GM13976 (cell line): ENCODE results near the gene DHODH.
A peak's percentile ranks its signal among the peaks of the same experiment; 100 is the strongest.

Experiments
- DNase-seq: peaks from one replicate; pipeline ENCODE4 v3.0.0; 2012; ENCODE audit warnings: low spot score
- in situ Hi-C: fragments of 300-500 bp; cut with MboI; formaldehyde crosslinking; loops from one replicate; pipeline ENCODE4 v1.12.0; 2022; ENCODE audit warnings: low sequenced_read_pairs, mixed read lengths, inconsistent platforms; ENCODE audit not compliant: unreplicated experiment
- TF ChIP-seq, protein P1 (sequence below): IDR thresholded peaks from 2 replicates; pipeline ENCODE4 v1.5.1; 2012; ENCODE audit warnings: borderline replicate concordance, mild to moderate bottlenecking; ENCODE audit not compliant: insufficient read depth; ENCODE audit errors: extremely low read depth, missing control alignments, control extremely low read depth

Gene DHODH

DNA sequence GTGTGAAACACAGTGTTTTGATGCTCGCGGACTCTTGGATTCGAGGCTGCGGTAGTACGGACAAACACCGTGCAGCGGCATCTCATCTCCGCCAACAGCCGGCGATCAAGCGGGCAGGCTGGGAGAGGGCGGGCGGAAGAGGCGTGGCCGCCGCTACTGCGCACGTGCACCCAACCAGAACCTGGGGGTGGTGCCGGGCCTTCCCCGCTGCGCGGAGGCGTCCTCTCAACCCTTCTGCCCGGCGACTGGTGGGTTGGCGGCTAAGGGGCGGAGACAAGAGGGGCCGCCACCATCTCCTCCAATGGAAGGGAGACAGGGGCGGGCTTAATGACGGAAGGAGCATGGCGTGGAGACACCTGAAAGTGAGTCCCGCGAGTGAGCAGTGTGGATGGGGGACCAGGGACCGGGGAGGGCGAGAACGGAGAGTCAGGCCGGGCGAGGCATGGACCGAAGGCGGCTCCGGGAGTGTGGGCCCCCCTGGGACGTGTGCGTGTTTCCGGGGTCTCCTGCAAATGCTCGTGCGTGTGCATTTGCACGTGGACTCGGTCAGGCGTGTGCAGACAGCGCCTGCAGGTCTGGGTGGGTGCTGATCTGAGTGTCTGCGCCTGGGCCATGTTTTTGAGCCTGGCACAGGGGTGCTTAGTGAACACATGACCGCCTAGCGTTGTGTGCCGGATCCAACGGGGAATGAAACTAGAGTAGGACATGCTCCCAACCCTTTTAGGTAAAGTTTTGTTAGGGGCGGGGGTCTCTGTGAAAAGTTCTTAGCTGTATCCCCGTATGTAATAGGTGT lies at the start of gene DHODH:
Gene DHODH (plus strand): TSS at position 321 of the 793 bp plus-strand sequence. CDS start 21 bp downstream, at position 342.
- in situ Hi-C loops, result no loop called here
- TF ChIP-seq, protein P1, sequence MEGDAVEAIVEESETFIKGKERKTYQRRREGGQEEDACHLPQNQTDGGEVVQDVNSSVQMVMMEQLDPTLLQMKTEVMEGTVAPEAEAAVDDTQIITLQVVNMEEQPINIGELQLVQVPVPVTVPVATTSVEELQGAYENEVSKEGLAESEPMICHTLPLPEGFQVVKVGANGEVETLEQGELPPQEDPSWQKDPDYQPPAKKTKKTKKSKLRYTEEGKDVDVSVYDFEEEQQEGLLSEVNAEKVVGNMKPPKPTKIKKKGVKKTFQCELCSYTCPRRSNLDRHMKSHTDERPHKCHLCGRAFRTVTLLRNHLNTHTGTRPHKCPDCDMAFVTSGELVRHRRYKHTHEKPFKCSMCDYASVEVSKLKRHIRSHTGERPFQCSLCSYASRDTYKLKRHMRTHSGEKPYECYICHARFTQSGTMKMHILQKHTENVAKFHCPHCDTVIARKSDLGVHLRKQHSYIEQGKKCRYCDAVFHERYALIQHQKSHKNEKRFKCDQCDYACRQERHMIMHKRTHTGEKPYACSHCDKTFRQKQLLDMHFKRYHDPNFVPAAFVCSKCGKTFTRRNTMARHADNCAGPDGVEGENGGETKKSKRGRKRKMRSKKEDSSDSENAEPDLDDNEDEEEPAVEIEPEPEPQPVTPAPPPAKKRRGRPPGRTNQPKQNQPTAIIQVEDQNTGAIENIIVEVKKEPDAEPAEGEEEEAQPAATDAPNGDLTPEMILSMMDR, result no peak

DNA sequence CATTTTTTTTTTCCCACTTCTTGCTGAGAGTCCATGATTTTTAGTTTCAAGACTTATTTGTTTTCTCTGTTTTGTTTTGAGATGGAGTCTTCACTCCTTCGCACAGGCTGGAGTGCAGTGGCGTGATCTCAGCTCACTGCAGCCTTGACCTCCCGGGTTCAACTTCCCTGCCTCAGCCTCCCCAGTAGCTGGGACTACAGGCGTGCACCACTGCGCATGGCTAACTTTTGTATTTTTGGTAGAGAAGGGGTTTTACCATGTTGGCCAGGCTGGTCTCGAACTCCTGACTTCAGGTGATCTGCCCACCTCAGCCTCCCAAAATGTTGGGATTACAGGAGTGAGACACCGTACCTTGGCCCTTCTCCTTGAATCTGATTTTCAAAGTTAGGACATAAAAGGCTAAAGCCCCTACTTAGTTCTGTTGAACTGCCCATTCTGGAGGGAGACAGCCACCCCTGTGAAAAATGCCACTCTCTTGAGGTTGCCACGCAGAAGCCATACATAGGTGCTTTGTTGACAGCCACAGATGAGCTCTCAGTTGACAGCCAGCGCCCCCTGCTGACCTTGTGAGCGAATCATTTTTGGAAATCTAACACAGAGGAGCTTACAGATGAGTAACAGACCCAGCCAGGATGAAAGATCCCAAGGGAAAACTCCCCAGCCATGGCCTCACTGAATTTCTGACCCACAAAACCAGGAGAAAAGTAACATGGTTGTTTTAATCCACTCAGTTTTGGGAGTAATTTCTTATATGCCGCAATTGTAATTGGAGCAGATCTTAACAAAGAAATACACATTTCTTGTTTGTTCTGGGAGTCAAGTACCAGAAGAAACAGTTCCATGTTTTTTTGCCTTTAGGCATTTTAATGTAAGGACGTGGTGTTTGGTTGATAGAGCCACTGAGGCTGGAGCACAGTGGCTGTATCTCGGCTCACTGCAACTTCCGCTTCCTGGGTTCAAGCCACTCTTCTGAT lies 47.2 kb upstream of the DHODH start:
- TF ChIP-seq, protein P1, result peak; percentile 73
- in situ Hi-C loops, result no loop called here
- DNase-seq, result peak; percentile 71

More for the DNA sequence above, at the start of gene DHODH:
- peak; percentile 100 for DNase-seq

DNA sequence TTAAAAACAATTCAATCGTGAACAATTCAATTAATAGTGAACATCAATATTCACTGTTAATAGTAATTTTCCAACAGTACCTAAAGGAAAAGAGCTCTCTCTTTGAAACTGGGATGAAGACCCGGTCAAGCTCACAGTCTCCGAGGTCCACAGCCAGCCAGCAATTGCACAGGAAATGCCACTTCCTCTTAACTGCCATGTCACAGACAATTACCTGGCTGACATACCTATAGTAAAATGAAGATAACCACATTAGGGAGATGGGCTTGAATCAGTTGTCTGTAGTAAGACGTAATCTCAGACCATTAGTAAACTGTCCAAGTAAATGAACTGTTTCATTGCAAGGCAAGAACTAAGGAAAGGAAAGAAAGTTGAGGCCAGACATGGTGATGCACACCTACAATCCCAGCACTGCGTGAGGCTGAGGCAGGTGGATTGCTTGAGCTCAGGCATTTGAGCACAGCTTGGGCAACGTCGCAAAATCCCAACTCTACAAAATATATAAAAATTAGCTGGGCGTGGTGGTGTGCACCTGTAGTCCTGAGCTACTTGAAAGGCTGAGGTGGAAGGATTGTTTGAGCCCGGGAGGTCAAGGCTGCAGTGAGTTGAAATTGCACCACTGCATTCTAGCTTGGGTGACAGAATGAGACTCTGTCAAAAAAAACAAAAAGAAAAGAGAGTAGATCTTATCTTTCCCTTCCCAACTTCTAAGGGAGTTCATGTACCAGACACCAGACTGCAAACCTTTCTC lies 45.2 kb upstream of the DHODH start:
- in situ Hi-C loops, result no loop called here
- DNase-seq, result no peak
- TF ChIP-seq, protein P1, result no peak

DNA sequence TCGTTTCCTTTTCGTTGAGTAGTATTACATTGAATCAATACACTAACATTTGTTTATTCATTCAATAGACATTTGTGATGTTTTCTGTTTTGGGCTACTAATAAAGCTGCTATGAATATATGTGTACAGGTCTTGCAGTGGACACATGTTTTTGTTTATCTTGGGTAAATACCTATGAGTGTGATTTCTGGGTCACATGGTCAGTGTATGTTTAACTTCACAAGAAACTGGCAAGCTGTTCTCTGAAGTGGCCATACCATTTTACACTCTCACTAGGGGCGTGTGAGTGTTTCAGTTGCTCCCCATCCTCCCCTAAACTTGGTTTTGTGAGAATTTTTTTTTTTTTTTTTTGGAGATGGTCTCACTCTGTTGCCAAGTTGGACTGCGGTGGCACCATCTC lies 43.3 kb upstream of the DHODH start:
- in situ Hi-C loops, result no loop called here
- TF ChIP-seq, protein P1, result no peak
- DNase-seq, result no peak

DNA sequence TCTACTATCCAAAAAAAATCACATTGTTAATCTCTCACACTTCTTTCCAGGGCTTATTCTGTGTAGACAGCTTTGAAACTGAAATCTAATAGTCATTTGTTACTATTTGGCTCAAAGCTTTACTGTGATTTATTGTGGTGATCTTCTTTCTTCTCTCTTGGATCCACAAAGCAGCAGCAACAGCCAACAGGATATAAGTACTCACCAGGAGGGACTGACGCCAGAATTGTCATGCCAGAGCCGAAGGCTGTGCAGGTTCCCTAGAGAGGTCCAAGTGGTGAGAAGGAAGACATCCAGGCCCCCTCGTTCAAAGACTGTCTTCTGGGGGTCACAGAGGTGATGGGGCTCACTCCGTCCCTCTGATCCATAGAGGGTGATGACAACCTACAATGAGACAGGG lies 41.6 kb upstream of the DHODH start:
- in situ Hi-C loops, result no loop called here

More for the DNA sequence above, 41.6 kb upstream of the DHODH start:
- TF ChIP-seq, protein P1, result no peak
- no peak for DNase-seq
